SKM-1 treated with dmso at 0.1 percent for 144 hours (cell line): ENCODE results near the gene OAS1.

Experiments used
- DNase-seq: peaks from one replicate; lab custom pipeline; 2025; ENCODE audit not compliant: unreplicated experiment; lab: John Stamatoyannopoulos, UW

Gene OAS1

DNA sequence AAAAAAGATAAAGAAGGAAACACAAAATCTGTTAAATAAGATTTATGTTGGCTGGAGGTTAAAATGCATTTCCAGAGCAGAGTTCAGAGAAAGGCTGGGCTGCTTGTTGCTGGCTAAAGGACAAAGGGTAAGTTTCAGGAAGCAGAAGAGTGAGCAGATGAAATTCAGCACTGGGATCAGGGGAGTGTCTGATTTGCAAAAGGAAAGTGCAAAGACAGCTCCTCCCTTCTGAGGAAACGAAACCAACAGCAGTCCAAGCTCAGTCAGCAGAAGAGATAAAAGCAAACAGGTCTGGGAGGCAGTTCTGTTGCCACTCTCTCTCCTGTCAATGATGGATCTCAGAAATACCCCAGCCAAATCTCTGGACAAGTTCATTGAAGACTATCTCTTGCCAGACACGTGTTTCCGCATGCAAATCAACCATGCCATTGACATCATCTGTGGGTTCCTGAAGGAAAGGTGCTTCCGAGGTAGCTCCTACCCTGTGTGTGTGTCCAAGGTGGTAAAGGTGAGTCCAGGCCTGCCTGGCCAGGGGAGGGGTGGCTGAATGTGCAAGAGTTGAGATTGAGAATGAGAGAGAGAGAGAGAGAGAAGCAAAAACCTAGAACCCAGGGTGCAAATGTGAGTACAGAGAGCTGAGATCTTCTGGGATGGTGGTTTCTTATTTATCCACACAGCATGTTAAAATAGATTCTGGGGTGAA, at the start of gene OAS1:
OAS1 (plus strand) TSS at position 251 of the 703 bp plus-strand sequence; CDS start at position 329, 78 bp downstream.
- no peak for DNase-seq

DNA sequence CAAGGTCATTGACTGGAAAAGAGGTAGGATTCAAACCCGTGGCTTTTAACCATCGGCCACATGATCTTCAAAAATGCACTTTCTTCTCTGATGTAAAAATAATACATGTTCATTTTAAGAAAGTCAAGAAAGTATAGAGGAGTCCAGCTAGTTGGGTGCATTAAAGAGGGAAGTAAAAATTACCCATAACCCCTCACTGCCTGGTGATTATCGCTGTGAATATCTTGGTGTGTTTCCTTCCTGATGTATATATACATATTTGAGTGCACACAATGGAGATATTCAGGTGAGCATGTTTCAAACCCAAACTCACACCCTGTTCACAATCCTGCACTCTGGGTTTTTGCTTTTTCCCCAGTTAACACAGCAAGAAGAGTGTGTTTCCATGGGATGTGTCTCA, 47.5 kb upstream of the OAS1 start:
- no peak for DNase-seq

DNA sequence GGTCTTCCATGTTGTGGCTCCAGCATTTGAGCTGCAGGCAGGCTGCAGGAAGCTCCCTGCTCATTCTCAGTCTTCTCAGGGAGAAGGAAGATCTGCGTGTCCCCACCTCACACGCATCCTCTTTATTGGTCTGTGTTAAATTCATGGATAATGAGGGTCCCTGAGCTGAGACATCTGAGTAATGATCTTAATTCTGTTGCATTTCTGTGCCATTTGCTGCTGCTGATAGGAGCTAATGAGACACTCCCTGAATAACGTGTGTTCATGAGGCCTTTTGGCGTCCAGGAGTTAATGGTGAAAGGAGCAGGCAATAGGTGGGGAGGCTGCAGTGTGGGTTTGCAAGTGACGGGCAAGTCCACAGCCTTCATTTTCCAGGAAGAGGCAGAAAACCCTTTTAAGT, 46.6 kb upstream of the OAS1 start:
- DNase-seq = no peak

DNA sequence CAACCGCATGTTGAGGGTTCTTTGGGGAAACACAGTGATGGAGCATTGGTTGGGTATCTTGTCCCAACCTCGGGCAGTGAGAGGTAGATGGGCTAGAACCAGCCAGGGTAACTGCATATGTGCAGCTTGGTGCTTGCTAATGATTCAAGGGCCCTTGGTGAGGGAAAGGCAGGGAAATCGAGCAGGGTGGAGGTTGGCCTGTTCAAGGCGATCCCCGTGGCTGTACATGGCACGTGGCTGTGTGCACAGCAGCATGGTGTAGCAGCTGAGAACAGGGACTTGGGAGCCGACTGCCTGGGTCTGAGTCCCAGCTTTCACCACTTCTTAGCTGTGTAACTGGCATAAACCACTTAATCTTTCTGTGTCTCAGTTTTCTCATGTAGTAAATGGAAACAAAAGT, 45.5 kb upstream of the OAS1 start:
- no peak for DNase-seq

DNA sequence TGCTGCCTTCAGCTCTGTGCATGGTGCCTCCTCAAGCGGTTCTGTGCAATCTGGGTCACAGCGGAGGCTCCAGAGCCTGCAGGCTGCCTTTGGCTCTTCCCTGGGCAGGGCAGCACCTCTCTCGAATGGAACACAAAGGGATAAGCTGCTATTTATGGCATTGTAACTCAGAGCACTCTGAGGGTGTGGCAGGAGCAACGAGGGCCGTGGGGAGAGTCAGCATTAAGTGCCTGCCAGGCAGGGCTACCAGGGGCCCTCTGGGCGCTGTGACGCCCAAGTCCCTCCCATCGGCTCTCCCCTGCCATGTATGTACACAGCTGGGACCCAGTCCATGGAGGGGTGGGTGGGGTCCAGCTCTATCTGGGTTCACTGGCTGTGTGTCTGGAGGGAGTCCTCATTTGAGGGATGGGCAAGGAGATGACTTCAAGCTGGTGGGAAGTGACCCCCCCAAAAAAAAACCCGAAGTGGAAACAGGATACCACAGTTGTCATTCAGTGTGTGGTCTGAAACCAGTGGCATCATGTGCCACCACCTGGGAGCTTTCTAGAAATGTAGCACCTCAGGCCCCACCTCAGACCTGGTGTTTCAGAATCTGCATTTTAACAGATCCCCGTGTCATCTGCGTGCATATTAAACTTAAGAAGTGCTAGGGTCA, 44.0 kb upstream of the OAS1 start:
- no peak for DNase-seq

DNA sequence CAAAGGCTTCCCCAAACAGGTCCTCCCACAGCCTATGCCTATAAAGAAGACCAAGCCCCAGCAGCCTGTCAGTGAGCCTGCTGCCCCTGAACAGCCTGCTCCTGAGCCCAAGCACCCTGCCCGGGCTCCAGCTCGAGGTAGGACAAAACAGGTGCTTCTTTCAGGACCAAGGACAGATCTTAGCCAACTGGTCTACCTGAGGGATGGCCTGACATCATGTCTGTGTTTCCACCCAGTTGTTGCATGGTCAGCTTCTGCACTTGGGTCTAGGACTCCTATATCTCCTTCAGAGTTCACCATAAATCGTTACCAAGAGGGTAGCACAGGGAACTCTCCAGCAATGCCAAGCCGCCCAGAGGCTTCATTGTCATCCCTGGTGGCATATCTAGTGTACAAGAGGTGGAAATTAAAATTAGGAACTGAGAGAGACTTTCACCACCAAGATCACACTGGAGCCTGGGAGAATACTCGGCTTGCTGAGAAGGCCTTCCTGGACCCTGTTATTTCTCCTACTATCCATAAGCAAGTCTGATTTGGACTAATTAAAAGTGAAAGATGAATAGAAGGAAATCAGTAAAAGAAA, 38.2 kb upstream of the OAS1 start:
- no peak for DNase-seq

DNA sequence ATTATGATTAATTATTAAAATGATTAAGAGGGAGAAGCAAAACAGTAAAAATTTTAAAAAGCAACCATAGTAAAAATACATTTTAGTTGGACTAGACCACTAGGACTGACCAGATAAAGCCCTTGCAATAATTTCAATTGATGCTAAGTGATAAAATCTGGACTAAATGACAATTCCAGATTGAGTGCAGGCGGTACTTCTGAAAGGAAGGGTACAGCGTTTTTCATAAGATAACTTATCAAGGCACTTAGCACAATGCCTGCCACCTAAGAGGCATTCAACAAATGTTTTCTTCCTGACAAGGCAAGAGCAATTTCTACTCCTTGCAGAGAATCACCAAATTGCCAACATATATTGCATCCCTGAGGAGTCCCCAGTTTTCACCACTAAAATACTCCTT, 37.7 kb upstream of the OAS1 start:
- no peak for DNase-seq

DNA sequence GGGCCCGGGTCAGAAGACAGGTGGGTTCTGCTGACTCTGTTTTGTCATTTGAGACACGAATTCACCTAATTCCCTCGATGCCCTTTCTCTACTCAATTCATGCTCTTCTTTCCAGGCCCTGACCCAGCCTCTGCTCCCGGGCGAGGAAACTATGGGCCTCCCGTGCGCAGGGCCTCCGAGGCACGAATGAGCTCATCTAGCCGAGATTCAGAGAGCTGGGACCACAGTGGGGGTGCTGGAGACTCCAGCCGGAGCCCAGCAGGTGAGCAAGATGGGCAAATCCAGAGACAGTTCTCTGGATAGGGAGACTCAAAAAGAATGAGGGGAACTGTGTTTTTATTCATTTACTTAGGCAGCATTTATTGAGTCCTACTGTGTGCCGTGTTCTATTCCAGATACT, 37.0 kb upstream of the OAS1 start:
- no peak for DNase-seq

DNA sequence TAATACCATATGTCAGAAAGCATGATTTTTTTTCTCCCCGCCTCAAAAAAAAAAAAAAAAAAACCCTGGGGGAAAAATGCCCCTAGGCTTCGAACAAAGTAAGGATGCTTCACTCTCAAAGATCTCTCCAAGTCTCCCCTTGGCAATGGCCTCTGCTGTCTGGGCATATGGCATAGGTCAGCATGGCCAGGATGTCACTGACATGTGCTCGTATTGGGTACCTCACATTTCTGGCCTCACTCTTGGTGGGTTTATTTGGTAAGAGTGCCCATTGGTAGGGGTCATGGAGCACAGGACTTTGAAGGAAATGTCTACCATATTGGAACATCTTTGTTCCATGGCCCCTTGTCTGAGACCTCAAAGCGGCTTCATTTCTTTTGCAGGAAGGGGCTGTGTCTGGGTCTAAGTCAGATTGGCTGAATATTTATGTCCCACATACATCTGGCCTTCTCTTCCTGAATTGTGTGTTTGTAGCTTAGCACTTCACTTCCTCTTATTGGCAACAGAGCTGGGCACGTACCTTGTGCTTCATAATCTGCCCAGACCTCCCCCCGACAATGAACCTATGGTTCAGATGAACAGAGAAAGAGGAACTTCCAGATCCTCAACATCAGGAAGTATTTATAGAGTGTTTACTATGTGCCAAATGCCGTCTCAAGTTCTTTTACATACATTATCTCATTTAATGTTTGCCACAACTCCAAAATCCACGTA, 36.3 kb upstream of the OAS1 start:
- DNase-seq = peak; percentile 1

DNA sequence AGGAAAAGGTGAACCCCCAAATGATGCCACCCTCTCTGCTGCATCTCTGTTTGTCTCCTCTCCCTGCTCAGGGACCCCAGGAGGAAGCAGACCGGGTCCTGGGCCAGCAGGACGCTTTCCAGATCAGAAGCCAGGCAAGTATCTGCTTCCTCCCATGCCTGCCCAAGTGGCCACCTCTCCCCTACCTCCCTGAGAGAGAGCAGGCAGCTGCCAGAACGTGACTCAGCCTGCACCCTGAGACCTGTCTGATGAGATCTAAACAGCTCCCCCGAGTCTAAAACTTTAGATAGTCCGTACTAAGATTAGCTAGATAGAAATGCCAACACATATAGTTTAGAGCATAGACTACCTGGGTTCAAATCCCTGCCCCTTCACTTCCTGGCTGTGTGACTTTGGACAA, 31.2 kb upstream of the OAS1 start:
- DNase-seq = no peak

DNA sequence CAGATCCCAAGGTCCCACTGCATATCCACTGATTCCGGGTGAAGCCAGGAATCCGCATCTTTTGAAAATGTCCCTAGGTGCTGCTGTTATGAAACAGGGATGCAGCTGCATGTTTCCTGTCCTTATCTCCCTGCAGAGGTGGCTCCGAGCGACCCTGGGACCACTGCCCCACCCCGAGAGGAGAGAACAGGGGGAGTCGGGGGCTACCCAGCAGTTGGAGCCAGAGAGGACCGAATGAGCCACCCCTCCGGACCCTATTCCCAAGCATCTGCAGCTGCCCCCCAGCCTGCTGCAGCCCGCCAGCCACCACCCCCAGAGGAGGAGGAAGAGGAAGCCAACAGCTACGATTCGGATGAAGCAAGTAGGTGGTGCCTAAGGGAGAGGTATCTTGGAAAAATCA, 30.3 kb upstream of the OAS1 start:
- no peak for DNase-seq

DNA sequence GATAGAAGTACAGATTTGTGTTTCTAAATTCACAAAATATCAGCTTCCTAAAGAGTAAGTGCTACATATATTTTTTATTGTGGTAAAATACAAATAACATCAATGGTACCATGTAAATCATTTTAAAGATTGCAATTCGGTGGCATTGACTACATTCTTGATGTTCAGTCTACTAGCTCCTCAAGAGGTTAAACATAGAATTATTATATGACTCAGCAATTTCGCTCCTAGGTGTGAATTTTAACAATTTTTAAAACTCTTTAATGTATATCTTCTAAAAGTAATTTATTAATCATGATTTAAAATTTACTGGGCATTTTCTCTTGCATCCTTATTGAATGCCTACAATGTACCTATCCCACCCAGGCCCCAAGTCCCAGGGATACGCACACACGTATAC, 29.8 kb upstream of the OAS1 start:
- DNase-seq = no peak

DNA sequence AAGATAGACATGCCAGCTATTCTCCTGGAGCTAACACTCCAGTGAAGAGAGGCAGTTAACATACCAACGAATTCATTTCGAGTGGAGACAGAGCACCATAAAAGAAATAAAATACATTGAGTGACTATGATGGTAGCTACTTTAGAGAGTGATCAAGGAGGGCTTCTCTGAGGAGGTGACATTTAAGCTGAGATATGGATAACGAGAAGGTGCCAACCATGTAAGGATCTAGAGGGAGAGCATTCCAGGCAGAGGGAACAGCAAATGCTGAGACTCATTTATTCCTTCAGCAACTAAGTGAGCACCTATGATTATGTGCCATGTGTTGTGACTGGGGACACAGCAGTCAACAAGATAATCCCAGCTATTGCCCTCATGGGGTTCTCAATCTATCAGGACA, 28.3 kb upstream of the OAS1 start:
- no peak for DNase-seq

DNA sequence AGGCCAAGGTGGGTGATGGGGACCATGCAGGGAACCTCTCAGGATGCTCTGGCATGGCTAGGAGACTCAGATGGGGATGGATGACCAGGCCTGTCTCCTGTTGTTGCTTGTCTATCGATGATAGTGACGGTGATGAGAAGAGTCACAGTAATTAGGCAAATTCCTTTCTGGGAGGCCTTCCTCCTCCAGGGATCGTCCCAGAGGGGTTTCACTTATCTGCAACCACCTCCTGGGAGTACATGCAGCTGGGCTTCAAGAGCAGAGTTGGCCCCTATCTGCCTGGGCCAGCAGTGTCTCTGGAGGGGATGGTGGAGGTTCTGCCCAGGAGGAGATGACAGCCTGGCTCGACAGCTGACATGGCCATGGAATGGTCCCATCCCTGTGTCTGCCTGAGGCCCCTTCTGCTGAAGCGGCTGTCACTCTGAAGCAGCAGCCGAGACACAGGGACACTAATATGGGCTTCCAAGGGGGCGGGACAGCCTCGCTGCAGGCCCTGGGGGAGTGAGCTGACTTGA, 27.5 kb upstream of the OAS1 start:
- DNase-seq = no peak

DNA sequence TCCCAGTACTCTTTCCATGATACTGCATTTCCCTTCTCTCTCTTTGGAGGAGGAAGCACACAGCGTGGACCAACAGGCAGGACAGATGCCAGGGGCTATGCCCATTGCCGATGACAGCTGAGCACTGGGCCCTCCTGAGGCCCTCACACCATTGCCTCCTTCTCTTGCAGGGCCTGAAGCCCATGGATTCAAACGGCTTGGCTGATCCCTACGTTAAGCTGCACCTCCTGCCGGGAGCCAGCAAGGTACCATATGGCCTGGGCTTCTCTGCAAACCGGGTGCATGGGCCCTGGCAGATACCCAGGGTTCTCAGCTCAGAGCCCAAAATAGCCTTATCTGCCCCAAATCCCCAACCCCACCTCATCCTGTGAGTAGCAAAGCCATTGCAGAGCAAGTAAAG, 25.2 kb upstream of the OAS1 start:
- DNase-seq = no peak

DNA sequence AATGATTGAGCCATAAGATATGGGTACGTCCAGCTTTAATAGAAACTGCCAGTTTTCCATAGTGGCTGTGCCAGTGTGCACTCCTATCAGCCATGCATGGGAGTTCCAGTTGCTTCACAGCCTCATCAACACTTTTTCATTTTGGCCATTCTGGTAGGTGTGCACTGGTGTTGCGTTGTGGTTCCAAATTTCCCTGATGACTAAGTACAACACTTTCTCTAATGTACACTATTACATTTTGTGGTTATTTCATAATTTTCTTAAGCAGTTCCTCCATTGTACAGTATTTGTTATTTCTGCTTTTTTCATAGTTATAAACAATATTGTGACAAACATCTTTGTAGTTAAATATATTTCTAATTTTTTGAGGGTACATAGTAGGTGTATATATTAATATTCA, 21.5 kb upstream of the OAS1 start:
- DNase-seq = no peak

DNA sequence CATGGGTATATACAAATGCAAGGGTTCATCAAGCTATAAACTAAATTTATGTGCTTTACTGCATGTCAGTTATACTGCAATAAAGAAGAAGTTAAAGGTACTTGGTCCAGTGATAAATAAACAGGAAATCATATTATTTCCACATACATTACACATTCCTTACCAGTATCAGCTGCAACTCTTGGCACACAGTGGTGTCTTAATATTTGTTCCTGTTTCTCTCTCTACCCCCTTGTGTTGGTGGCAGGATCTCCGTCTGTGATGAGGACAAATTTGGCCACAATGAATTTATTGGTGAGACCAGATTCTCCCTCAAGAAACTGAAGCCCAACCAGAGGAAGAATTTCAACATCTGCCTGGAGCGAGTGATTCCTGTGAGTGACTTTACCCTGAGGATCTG, 19.2 kb upstream of the OAS1 start:
- no peak for DNase-seq

DNA sequence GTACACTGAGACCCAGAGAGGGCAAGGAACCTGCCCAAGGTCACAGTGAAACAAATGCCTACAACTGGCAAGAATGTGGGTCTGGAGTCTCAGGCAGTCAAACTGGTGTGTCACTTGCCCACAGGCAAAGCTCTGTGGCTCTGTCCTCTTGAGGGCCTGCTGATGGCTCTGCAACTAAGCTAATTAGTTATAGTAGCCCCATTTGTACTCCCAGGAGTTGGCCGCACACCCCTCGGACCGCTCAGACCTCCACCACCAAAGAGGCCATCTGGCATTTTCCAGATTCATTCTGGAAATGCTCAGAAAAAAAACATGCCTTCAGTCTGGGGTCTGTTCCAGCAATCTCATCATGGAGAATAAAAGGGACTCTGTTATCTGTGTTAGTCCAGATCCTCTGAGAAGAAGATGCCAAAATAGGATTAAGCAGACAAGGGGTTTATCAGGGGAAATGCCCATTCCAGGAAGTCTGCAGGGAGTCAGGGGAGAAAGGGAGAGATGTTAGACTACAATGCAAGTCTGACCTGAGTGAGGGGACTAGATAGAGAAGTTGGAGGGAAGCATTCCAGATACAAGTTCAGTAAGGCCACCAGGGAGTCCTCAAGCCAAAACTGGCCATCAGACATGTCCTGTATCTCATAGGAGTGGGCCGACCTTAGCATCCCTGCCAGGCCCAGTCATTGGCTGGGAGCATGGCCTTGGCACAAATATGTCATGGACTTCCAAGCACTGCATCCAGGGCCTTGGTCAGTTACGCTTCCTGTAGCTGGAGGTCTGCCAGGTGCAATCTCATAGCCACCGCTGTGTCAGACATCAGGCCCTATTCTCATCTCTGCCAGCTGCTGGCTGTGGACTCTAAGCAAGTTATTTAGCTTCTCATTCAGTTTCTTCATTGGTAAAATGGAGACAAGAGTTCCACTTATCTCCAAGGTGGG, 15.4 kb upstream of the OAS1 start:
- DNase-seq = no peak

DNA sequence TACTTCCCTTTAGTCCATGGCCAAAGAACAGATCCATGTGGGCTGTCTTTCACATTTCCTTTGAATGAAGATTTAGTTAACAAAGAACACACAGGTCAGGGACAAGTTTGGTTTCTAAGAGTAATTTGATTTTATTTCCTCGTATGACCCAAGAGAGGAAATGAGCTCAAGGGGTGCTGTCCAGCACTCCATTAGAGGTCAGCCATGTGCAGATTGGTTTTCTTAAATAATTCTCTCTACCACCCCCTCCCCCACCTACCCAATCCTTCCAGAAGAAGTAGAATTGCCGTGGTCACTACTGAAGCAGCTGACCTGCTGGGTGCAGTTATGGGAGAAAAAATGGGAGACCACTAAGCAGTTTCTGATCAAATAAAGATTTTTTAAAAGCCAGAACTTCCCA, 13.9 kb upstream of the OAS1 start:
- no peak for DNase-seq

DNA sequence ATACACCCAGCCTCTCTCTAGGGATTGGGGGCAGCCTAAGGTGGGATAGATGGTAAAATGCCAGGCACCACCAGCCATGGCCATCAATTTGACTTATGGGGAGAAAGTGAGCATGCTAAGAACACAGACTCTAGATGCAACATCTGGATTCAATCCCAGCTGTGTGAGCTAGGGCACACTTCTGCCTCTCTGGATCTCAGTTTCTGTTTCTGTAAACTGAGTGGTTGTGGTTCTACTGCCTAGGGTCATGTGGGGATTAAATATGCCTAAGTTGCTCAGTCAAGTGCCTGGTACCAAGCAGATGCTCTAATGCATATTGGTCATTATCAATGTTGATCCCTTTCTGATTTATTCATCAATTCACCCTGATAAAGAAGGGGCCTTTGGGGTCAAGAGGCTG, 12.6 kb upstream of the OAS1 start:
- no peak for DNase-seq

DNA sequence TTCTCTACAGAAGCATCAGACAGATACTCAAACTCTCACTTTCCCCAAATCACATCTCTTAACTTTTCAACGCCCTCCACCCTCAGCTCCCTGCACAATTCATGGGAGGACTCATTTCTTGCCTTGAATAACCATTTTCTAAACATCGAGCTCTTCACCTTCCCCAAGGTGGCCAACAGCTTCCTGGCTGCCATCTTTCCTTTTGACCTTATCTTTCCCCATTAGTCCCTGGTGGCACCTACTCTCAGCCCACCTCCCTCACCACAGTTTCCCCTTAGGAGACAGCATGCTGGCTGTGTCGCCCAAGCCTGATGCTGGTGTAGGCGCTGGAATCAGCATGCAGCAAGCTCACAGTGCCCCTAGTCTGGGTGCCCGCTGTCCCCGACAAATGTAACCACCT, 8.4 kb upstream of the OAS1 start:
- DNase-seq = no peak
